Hematopoietic multipotent progenitor cell treated with erythropoietin and hydrocortisone succinate and interleukin-3 and kit ligand, for 8 days (in vitro differentiated cells): Measurements from ENCODE around the gene COL5A1.

Experiments
- DNase-seq: peaks from one replicate; pipeline ENCODE4 v3.0.0-alpha.2; 2015

COL5A1 gene

GRCh38 chr9:134626571-134627416, 14.8 kb upstream of the COL5A1 start:
- no peak for DNase-seq

DNA sequence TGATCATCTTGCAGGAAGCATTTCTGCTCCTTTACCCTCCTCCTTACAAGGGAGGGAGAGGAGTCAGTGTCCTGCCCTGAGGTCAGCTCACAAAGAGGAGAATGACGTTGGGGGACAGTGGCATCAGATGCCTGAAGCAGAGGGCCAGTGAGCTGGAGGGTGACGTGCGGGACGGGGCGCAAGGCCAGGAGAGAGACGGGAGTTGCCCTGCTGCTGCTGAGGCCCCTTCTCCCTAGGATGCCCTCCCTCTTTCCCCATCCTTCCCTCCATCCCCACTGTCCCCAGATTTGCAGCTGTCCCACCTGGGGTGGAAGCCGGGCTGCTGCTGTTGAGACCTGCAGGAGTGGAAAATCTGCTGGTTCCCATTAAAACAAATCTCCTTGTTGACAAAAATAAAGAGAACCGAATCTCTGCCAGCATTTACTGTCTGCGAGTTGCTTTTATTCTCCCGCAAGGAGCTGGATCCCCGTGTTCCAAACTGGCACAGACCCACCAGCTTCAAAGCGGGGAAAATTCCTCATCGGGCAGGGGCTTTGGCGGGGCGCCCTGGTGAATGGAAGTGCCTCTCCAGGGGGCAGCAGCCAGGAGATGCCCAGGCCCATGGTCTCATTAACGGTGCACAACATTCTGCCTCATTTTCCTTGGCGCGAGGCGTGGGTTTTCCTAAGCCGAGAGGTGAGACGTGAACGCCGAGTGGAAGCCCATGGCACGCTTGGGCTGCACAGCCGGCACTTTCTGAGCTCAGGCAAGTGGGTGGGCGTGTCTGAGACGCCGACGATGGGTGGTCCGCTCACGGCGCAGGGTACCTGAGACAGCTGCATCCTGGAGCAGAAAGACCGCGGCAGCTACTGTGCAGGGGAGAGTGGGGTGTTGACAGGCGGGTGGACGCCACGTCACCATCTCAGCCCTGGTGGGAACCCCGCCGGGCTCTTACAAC, 13.9 kb upstream of the COL5A1 start:
- no peak for DNase-seq

- no peak for DNase-seq
Measured at GRCh38 chr9:134628354-134628736, 13.3 kb upstream of the COL5A1 start.

GRCh38 chr9:134629061-134629585, 12.5 kb upstream of the COL5A1 start:
- no peak for DNase-seq

DNA sequence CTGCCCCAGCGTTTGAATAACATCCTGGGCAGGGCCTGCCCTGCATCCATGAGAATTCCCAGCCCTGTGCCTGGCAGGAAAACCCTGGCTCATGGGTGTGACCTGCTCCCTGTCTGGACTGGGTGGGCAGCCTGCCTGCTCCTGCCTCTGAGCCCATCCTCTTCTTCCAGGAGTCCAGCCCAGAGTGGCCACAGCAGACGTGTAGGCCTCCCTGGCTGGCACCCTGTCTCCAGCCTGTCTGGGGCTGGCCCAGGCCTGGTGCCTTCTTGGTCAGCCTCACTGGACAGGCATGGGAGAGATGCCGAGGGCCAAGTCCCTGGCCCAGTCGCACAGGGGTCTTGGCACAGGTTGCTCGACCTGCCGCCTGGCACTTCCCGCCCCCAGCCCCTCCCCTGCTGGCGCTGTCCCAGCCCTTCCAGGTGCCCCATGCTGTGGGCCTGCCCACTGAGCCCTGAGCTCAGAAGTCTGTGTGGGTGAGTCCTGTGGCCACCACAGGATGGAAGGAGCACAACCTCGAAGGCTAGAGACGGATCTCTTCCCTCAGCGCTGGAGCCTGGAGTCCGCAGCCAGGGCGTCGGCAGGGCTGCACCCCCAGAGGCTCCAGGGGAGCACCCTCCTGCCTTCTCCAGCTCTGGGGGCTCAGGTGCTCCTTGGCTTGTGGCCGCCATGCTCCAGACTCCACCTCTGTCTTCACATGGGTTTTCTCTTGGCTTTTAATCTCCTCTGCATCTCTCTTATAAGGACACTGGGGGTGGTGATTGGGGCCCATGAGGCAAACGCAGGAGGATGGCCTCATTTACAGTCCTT, 11.8 kb upstream of the COL5A1 start:
- DNase-seq, result no peak

DNA sequence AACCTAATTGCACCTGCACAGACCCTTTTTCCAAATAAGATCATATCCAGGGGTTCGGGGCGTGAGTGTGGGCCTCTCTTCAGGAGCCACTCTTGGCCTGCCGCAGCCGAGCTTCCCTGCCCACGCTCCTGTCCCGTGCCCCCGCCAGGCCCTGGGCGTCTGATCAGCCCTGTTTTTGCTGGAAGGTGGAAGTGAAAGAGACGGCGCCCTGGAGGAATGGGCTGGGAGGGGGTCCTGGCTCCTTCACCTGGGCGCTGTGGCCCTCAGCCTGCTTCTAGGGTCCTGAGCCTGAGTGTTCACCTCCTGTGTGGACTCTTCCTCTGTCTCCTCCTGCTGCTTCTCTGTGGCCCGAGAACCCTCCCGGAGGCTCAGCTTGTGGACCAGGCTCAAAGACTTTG, 11.2 kb upstream of the COL5A1 start:
- no peak for DNase-seq

GRCh38 chr9:134630861-134631260, 10.7 kb upstream of the COL5A1 start:
- no peak for DNase-seq

DNA sequence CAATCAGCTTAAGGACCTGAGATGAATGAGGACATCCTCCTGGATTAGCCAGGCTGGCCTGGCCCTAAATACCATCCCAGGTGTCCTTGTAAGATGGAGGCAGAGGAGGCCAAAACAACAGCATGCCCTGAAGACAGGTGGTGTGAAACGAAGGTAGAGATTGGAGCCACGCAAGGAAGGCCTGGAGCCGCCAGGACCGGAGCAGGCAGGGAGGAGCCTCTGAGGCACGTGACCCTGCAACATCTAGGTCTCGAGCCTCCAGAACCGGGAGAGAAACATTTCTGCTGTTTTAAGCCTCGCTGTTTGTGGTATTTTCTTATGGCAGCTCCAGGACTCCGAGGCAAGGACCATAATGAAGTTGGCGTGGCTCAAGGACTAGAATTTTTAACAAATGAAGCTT, 9.7 kb upstream of the COL5A1 start:
- DNase-seq, result no peak

- DNase-seq, result no peak
Measured at GRCh38 chr9:134632329-134632728, 9.3 kb upstream of the COL5A1 start.

DNA sequence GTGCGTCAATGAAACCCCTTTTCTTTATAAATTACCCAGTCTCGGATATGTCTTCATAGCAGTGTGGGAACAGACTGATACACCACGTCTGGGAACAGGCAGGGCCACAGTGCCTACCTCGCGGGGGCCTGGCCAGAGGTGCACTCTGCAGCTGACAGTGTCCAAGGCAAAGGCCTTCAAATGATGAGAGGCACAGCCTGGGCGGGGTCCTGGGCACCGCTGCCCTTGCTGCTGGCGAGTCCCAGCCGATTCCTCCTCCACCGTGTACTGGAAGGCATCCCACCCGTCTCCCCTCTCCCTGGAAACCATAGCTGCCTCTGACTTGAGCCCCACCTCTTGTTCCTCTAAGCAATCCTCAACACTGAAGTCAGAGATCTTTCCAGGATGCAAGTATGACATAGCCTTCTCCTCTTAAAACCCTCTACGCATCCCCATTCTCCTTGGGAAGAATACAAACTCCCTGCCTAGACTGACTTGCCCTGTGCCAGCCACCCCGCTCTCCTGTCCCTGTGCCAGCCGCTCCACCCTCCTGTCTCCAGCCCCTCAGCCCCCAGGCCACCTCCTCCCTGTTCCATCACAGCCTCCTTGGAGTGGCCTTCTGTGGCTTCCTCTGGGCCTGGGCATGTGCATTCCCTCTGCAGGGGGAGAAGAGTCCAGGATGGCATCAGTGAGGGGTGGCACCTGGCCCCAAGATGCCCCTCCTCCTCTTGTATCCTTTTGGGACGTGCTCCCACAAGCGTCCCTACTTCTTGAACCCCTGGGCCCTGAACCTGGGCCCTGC, 8.1 kb upstream of the COL5A1 start:
- DNase-seq, result no peak

GRCh38 chr9:134634176-134634575, 7.4 kb upstream of the COL5A1 start:
- no peak for DNase-seq

DNA sequence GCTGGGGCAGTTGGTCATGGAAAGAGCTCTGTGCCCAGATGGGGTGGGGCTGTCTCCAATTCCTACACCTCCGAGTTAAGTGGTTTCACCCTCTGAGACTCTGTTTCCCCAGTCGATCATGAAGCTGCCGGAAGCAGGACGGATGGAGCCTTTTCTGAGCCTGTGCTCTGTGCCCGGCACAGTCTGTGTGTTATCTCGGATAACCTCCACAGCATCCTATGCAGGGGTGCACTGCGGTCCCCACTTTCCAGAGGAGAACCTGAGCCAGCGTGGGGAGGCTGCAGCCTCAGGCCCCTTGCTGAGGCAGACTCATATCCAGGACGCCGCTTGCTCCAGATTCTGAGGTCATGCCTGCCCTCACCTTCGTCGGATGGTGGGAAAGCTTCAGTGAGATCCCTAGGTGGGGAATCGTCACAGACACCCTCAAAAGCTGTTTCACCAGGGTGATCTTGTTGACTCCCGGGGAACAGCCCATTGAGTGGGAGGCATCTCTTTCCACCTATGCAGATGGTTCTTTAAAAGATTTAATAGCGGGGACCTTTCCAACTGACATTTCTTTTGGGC, 6.9 kb upstream of the COL5A1 start:
- DNase-seq, result no peak

DNA sequence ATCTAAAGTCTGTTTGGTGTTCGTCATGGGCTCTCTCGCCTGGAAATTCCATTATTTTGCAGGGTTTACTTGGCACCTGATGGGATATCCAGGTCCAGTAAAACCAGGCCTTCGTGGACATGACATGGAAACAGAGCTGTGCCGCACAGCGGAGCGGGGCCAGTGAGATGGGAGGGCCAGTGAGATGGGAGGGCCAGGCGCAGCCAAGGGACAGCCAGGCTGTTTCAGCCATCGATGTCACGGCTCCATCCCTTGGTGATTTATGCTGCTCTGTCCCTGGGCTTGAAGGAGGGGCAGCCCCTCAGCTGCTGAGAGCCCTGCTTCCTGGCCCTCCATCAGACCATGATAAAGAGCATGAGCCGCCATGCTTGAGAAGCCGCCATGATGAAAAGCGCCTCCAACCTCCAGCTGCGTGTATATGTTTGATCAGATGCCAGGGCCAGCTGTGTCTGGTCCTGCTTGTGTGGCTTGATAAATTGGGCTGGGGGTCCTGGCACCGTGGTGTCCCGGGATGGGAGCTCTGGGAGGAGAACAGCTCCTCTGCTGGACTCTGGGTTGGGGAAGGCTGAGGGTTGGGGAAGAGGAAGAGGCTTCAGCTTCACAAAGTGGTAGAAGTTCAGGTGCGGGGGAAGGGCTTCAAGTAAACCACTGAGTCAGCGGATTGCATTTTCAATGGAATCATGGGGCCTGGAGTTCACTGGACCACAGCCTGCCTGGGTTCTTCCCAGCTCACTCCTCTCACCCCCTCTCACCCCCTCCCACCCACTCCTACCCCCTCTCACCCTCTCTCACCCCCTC, 6.1 kb upstream of the COL5A1 start:
- DNase-seq, result no peak

DNA sequence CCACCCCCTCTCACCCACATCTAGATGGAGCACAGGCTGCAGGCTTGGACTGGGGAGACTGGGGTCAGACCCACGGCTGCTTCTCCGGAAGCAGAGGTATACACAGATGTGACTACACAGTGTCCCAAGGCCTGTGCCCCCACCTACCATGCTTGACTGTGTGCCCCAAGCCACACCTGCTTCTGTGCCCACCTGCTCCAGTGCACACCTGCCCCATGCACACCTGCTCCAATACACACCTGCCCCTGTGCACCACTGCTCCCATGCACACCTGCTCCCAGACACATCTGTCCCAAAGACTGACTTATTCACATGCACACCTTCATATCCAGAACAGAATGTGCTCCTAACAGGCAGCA, 5.5 kb upstream of the COL5A1 start:
- DNase-seq, result no peak

DNA sequence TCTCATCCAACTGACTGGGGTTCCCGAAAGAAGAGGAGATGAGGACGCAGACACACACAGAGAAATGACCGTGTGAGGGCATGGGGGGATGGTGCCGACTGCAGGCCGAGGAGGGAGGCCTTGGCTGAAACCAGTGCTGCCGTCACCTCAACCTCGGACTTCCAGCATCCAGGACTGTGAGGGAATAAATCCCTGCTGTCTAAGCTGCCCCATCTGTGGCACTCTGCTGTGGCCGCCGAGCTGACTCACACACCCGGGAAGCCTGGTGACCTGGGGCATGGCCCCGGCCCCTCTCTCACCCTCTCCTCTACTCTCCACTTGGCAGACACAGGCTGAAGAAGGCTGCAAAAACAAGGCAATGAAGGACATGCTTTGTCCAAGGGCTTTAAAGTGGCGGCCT, 4.4 kb upstream of the COL5A1 start:
- no peak for DNase-seq

DNA sequence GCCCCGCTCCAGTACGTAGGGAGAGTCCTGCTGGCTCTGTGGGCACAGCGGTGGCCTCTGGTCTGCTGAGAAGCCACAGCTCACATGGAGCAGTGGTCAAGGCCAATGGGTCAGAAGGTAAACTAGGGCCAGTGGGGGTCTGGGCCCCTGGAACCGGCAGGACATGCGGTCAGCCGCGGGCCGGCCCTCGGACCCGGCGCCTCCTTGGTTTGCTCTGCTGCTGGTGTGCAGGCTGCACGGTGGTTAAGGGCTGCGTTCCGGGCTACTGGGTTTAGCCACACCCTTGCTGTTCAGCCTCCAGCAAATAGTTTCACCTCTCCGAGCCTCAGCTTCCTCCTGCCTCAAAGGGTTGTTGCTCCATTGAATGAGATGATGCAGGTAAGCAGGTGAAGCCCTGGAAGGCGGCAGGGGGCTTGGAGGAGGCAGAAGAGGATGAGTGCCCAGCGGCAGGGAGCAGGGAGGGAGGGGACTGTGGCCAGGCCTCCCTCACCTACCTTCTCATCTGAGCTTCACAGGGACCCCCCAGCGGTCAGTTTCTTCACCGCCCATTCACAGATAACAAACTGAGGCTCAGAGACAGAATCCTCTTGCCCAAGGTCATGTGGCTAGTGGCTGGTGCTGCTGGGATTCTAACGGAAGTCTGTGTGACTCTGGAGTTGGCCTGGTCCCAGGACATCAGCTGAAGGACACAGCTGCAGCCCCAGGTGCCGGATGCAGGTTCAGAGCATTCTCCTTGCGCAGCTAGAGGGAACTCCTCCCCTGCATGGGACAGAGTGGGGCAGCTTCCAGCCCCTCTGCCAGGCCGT, 3.7 kb upstream of the COL5A1 start:
- DNase-seq, result no peak

GRCh38 chr9:134638502-134639090, 3.0 kb upstream of the COL5A1 start:
- DNase-seq, result no peak

DNA sequence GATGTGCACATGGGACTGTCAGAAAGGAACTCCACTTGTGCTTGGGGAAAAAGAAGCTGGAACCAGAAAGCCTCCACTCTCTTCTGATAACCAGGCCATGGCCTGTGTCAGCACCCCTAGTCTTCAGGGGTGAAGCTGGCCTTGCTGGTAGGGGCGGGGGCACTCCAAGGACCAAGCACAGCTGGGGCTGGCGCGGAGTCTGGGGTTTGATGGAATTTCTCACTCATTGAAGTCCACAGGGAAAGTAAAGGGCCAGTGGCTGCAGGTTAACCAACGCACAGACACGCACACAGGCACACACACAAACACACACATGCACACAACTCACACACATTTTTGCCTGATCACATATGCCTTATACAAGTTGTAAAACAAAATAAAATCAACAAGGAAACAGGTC, 1.6 kb upstream of the COL5A1 start:
- no peak for DNase-seq

GRCh38 chr9:134640506-134641172, 964 bp upstream of the COL5A1 start:
- DNase-seq, result no peak
